ENCODE results near the gene ABCG1.

The ABCG1 gene

GRCh38 chr21:42188663-42189062, 30.3 kb upstream of the ABCG1 start:
- TF ChIP-seq CTCF (IDR thresholded peaks at IDR 0.05): no peak
- Histone ChIP-seq H3K9me3 (ENCODE audit: control insufficient read depth, low read length) (no peaks in the 10 kb centered on the region), H2AFZ (no peak overlapping the region), H3K27me3 (ENCODE audit: control insufficient read depth, insufficient read depth, low read length) (no peaks in the 10 kb centered on the region), H3K27ac (peak overlapping the region; percentile 19), H3K4me2 (ENCODE audit: low read length) (no peak overlapping the region), H3K9ac (no peak overlapping the region), H3K4me3 (ENCODE audit: low read depth, low read length) (no peak overlapping the region), H3K4me1 (no peaks in the 10 kb centered on the region), H3K79me2 (no peaks in the 10 kb centered on the region), H3K36me3 (ENCODE audit: control insufficient read depth, insufficient read depth, low read length) (no peaks in the 10 kb centered on the region)

- Histone ChIP-seq H3K4me2 (ENCODE audit: low read length) (no peak overlapping the region), H3K27me3 (ENCODE audit: control insufficient read depth, insufficient read depth, low read length) (no peaks in the 10 kb centered on the region), H3K79me2 (no peaks in the 10 kb centered on the region), H3K9me3 (ENCODE audit: control insufficient read depth, low read length) (no peaks in the 10 kb centered on the region), H3K4me3 (ENCODE audit: low read depth, low read length) (no peak overlapping the region), H3K9ac (no peak overlapping the region), H2AFZ (no peak overlapping the region), H3K27ac (no peak overlapping the region), H3K36me3 (ENCODE audit: control insufficient read depth, insufficient read depth, low read length) (no peaks in the 10 kb centered on the region), H3K4me1 (no peaks in the 10 kb centered on the region)
- no peak for TF ChIP-seq CTCF (IDR thresholded peaks at IDR 0.05)
These were observed 29.5 kb upstream of the ABCG1 start for GRCh38 chr21:42189431-42189830.

GRCh38 chr21:42189860-42190485, 29.0 kb upstream of the ABCG1 start:
- Histone ChIP-seq H3K4me2 (ENCODE audit: low read length) (no peak overlapping the region), H3K9ac (no peak overlapping the region), H3K79me2 (no peaks in the 10 kb centered on the region), H3K4me1 (no peaks in the 10 kb centered on the region), H3K9me3 (ENCODE audit: control insufficient read depth, low read length) (no peaks in the 10 kb centered on the region), H3K27ac (no peak overlapping the region), H2AFZ (no peak overlapping the region), H3K36me3 (ENCODE audit: control insufficient read depth, insufficient read depth, low read length) (no peaks in the 10 kb centered on the region), H3K4me3 (ENCODE audit: low read depth, low read length) (no peak overlapping the region), H3K27me3 (ENCODE audit: control insufficient read depth, insufficient read depth, low read length) (no peaks in the 10 kb centered on the region)
- TF ChIP-seq CTCF (IDR thresholded peaks at IDR 0.05): no peak

GRCh38 chr21:42190486-42190863, 28.5 kb upstream of the ABCG1 start:
- no peaks in the 10 kb centered on the region for H3K9me3 ChIP-seq (ENCODE audit: control insufficient read depth, low read length)
- H3K27me3 ChIP-seq (ENCODE audit: control insufficient read depth, insufficient read depth, low read length): no peaks in the 10 kb centered on the region
- no peaks in the 10 kb centered on the region for H3K79me2 ChIP-seq
- H2AFZ ChIP-seq: no peak overlapping the region
- no peak overlapping the region for H3K9ac ChIP-seq
- no peak overlapping the region for H3K4me3 ChIP-seq (ENCODE audit: low read depth, low read length)
- H3K36me3 ChIP-seq (ENCODE audit: control insufficient read depth, insufficient read depth, low read length): no peaks in the 10 kb centered on the region
- H3K4me1 ChIP-seq: no peaks in the 10 kb centered on the region
- no peak overlapping the region for H3K4me2 ChIP-seq (ENCODE audit: low read length)
- no peak overlapping the region for H3K27ac ChIP-seq
- TF ChIP-seq CTCF (IDR thresholded peaks at IDR 0.05): no peak

- no peak overlapping the region for H3K4me2 ChIP-seq (ENCODE audit: low read length)
- H3K4me1 ChIP-seq: no peaks in the 10 kb centered on the region
- no peaks in the 10 kb centered on the region for H3K9me3 ChIP-seq (ENCODE audit: control insufficient read depth, low read length)
- no peak overlapping the region for H3K9ac ChIP-seq
- TF ChIP-seq CTCF (IDR thresholded peaks at IDR 0.05): no peak
- H3K4me3 ChIP-seq (ENCODE audit: low read depth, low read length): no peak overlapping the region
- H3K79me2 ChIP-seq: no peaks in the 10 kb centered on the region
- no peaks in the 10 kb centered on the region for H3K27me3 ChIP-seq (ENCODE audit: control insufficient read depth, insufficient read depth, low read length)
- H2AFZ ChIP-seq: no peak overlapping the region
- no peaks in the 10 kb centered on the region for H3K36me3 ChIP-seq (ENCODE audit: control insufficient read depth, insufficient read depth, low read length)
- H3K27ac ChIP-seq: no peak overlapping the region
These were observed 27.9 kb upstream of the ABCG1 start for GRCh38 chr21:42191064-42191463.

Measured in parathyroid adenoma (tissue), 2 donors.